Motor neuron (in vitro differentiated cells): ENCODE measurements around the gene MTCL1. TPM values are rescaled to one million over a fixed set of nuclear protein-coding genes. Genes with fewer than 3 reads are reported as not detected.

Experiments
- ATAC-seq, 8 experiments: fragments of 200-7000 bp; cut with Tn5 transposase; replicated peaks in 6 of 8; 2 replicates each; pipeline ENCODE4 v1.8.0; 2021; ENCODE audit warnings: mild to moderate bottlenecking in 8 of 8, moderate library complexity in 8 of 8
- H3K27ac ChIP-seq, 2 donors: fragments of 250-450 bp; sonication (Bioruptor Pico); 2 replicates each; pipeline ENCODE4 v1.9.0; 2021; ENCODE audit warnings: antibody characterized with exemption in 2 of 2, mild to moderate bottlenecking in 2 of 2, moderate library complexity in 1 of 2
- H3K4me1 ChIP-seq, 2 donors: fragments of 250-450 bp; sonication (Bioruptor Pico); replicated peaks in 1 of 2; 2 replicates each; pipeline ENCODE4 v1.6.1; 2021; ENCODE audit warnings: antibody characterized with exemption in 2 of 2, mild to moderate bottlenecking in 2 of 2, moderate library complexity in 1 of 2
- H3K4me3 ChIP-seq, 5 donors: fragments of 250-450 bp; sonication (Bioruptor Pico); 2 replicates each; pipeline ENCODE4 v1.9.0; 2021; ENCODE audit warnings: antibody characterized with exemption in 5 of 5, mild to moderate bottlenecking in 5 of 5, moderate library complexity in 4 of 5
- WGBS, 10 experiments: fragments of 450-650 bp; shearing (Covaris generic); methylation state at CpG; one replicate each; pipeline ENCODE4 v1.0.0; 2022; 5-methylcytosine and 5-hydroxymethylcytosine counted together
- in situ Hi-C, 9 experiments: fragments of 400-800 bp; cut with MboI; loops; one replicate each; pipeline ENCODE4 v1.15.0; 2021; ENCODE audit warnings: low sequenced_read_pairs in 9 of 9, low pct_unique_long_range_greater_than_20kb in 2 of 9; ENCODE audit not compliant: unreplicated experiment in 9 of 9
- total RNA-seq, 8 experiments: library from RNA; unstranded; fragments of 300-600 nt; gene quantifications; 2 replicates each; pipeline versions ENCODE4 v1.2.3 to v1.2.4, GENCODE V29; 2022

MTCL1 gene
- total RNA-seq, 8 experiments from 2014 or later: 10.4 to 35.6 (median 15.6) TPM

GRCh38 chr18:8776013-8776943 lies 70.9 kb downstream of the MTCL1 start:
- H3K4me1 ChIP-seq: peaks cover 8 to 10% of the 10 kb centered on the region in 2 donors
- no peak overlapping the region for H3K27ac ChIP-seq
- H3K4me3 ChIP-seq: no peak overlapping the region
- in situ Hi-C loops: no loop called here
- 82 to 100% (median 92%) methylated on average over 1 to 8 of the region's 10 CpGs for WGBS, 10 experiments
- no peak for ATAC-seq

DNA sequence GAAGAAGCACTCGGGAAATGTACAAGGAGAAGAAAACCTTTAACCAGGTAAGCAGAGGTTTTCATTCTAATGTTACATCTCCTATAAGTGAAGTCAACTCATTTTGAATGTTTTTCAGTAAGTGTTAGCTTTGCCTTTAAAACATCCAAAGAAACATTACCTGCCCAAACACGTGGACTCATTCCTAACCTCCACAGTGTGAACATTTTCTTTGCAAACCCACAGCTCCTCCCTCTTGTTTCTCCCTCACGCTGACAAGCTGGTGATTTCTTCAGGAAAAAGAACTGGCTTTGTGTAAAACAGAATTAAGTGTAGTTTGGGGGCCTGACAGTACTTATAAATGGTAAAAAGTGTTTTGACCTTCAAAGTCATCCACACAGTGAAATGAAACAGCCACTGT lies 72.5 kb downstream of the MTCL1 start:
- Histone ChIP-seq H3K27ac (no peak overlapping the region), H3K4me3 (no peak overlapping the region), H3K4me1 (peaks cover 8 to 10% of the 10 kb centered on the region in 2 donors)
- in situ Hi-C loops: no loop called here
- 32 to 100% (median 59%) methylated on average over 1 to 3 of the region's 3 CpGs; no CpG with 5 or more reads in 1 of the 10 experiments for WGBS, 10 experiments
- no peak for ATAC-seq

GRCh38 chr18:8778386-8778785 lies 73.0 kb downstream of the MTCL1 start:
- in situ Hi-C loops: no loop called here
- H3K4me3 ChIP-seq: no peak overlapping the region
- ATAC-seq: peak in 1 of 8 experiments; percentile 29
- no peak overlapping the region for H3K27ac ChIP-seq
- 0 to 100% (median 42%) methylated on average over 1 to 2 of the region's 3 CpGs; no CpG with 5 or more reads in 2 of the 10 experiments for WGBS, 10 experiments
- H3K4me1 ChIP-seq: peaks cover 8 to 10% of the 10 kb centered on the region in 2 donors

DNA sequence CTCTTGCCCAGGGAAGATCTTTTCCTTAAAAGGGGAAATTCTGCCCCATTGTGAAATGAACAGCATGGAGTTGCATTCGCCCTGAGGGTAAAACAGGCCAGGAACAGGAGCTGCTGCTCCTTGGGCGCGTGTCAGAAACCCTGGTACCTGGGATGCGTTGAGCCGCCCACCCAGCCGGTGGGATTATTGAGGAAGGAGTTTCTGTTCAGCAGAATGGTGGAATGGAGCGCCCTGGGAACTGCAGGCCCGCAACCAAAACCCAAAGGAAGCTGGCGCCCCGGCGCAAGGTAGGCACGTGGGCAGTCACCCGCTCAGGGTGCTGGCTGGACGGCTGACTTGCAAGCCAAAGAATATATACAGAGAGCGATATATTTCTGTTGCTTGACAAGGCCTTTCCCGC lies 73.5 kb downstream of the MTCL1 start:
- 50 to 100% (median 90%) methylated on average over 1 to 7 of the region's 16 CpGs; no CpG with 5 or more reads in 5 of the 10 experiments for WGBS, 10 experiments
- H3K4me1 ChIP-seq: peaks cover 8 to 9% of the 10 kb centered on the region in 2 donors
- no peak for ATAC-seq
- H3K4me3 ChIP-seq: no peak overlapping the region
- in situ Hi-C loops: no loop called here
- H3K27ac ChIP-seq: no peak overlapping the region

DNA sequence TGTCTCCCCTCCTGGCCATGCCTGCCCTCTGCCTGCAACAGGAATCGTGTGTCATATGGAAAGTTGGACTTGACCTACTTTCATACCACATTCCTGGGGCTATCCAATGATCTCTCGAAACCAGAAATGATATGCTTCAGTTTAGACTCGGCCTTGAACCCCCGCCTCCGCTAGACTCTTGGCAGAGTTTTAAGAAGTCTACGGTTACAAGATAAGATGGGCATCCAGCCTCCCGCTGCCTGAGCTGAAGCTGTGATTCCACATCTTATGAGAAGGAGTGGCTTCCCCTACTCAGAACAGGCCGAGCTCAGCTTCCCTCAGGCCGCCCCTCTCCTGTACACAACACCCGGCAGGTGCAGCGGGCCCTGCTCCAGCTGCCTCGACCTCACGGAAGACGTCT lies 73.9 kb downstream of the MTCL1 start:
- peaks cover 7 to 8% of the 10 kb centered on the region in 2 donors for H3K4me1 ChIP-seq
- no peak overlapping the region for H3K27ac ChIP-seq
- in situ Hi-C loops: no loop called here
- no peak for ATAC-seq
- no peak overlapping the region for H3K4me3 ChIP-seq
- 80 to 100% (median 100%) methylated on average over 1 to 9 of the region's 14 CpGs; no CpG with 5 or more reads in 6 of the 10 experiments for WGBS, 10 experiments

GRCh38 chr18:8780227-8780626 lies 74.9 kb downstream of the MTCL1 start:
- ATAC-seq: peak in 2 of 8 experiments; percentile 64 to 91
- in situ Hi-C loops: no loop called here
- Histone ChIP-seq H3K4me3 (no peak overlapping the region), H3K27ac (no peak overlapping the region), H3K4me1 (peaks cover 5 to 7% of the 10 kb centered on the region in 2 donors)
- WGBS, 10 experiments: 62 to 87% (median 69%) methylated on average over 2 to 5 of the region's 6 CpGs; no CpG with 5 or more reads in 7 of the 10 experiments

GRCh38 chr18:8781671-8782070 lies 76.3 kb downstream of the MTCL1 start:
- no peak overlapping the region for H3K27ac ChIP-seq
- in situ Hi-C loops: no loop called here
- peaks cover 5 to 12% of the 10 kb centered on the region in 2 donors for H3K4me1 ChIP-seq
- H3K4me3 ChIP-seq: no peak overlapping the region
- ATAC-seq: no peak
- 36 to 100% (median 78%) methylated on average over 1 to 8 of the region's 12 CpGs; no CpG with 5 or more reads in 4 of the 10 experiments for WGBS, 10 experiments

DNA sequence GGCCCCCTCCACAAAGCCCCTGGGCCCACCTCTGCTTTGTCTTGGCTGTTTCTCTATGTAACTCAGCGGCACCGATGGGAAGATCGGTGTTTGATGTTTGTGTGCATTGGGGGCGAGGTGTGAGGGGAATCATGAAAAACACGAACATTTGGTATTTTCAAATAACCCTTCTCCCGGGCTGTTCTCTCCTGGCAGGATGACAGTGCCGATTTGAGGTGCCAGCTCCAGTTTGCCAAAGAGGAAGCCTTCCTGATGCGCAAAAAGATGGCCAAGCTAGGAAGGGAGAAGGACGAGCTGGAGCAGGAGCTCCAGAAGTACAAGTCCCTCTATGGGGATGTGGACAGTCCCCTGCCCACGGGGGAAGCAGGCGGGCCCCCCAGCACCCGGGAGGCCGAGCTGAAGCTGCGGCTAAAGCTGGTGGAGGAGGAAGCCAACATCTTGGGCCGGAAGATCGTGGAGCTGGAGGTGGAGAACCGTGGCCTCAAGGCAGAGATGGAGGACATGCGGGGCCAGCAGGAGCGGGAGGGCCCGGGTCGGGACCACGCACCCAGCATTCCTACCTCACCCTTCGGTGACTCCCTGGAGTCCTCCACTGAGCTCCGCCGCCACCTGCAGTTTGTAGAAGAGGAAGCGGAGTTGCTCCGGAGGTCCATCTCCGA lies 78.1 kb downstream of the MTCL1 start:
- 68 to 100% (median 92%) methylated on average over 1 to 11 of the region's 28 CpGs for WGBS, 10 experiments
- H3K4me1 ChIP-seq: peaks cover 9 to 25% of the 10 kb centered on the region in 2 donors
- H3K4me3 ChIP-seq: no peak overlapping the region
- in situ Hi-C loops: no loop called here
- no peak overlapping the region for H3K27ac ChIP-seq
- ATAC-seq: no peak

GRCh38 chr18:8783994-8784530 lies 78.7 kb downstream of the MTCL1 start:
- no peak overlapping the region for H3K4me3 ChIP-seq
- no peak for ATAC-seq
- in situ Hi-C loops: no loop called here
- H3K27ac ChIP-seq: no peak overlapping the region
- peaks cover 7 to 23% of the 10 kb centered on the region in 2 donors for H3K4me1 ChIP-seq
- WGBS, 10 experiments: 93% methylated on average over 14 of the region's 35 CpGs; no CpG with 5 or more reads in 9 of the 10 experiments

- H3K27ac ChIP-seq: no peak overlapping the region
- H3K4me1 ChIP-seq: peaks cover 7 to 20% of the 10 kb centered on the region in 2 donors
- in situ Hi-C loops: no loop called here
- 80 to 100% (median 98%) methylated on average over 1 to 12 of the region's 24 CpGs; no CpG with 5 or more reads in 1 of the 10 experiments for WGBS, 10 experiments
- ATAC-seq: no peak
- H3K4me3 ChIP-seq: no peak overlapping the region
Observed at GRCh38 chr18:8785261-8785660, 79.9 kb downstream of the MTCL1 start.

DNA sequence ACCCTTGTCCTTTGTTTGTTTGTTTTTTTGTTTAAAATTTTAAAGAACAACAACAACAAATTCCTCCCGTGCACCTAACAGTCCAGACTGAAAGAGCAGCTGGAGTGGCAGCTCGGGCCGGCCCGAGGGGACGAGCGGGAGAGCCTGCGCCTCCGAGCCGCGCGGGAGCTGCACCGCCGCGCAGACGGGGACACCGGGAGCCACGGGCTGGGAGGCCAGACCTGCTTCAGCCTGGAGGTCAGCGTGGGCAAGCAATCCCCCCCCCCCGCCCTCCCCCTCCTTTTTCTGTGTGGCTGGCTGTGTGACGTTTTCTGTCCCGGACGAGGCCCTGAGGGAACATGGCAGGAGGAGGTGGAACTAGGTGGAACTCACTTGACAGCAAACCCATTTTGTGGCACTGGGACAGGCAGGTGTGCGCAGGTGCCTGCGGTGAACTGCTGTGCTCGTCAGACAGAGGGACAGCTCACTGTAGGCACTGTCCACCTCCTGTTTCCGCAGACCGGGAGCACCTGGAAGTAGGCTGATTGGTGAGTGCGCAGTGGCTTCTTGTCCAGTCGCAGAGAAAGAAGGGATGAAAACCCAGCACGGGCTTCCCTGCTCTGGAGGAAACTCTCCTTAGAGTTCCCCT lies 80.6 kb downstream of the MTCL1 start:
- in situ Hi-C loops: no loop called here
- ATAC-seq: no peak
- Histone ChIP-seq H3K4me3 (no peak overlapping the region), H3K27ac (no peak overlapping the region), H3K4me1 (peaks cover 9 to 22% of the 10 kb centered on the region in 2 donors)
- 91 to 100% (median 94%) methylated on average over 1 to 11 of the region's 30 CpGs; no CpG with 5 or more reads in 1 of the 10 experiments for WGBS, 10 experiments

DNA sequence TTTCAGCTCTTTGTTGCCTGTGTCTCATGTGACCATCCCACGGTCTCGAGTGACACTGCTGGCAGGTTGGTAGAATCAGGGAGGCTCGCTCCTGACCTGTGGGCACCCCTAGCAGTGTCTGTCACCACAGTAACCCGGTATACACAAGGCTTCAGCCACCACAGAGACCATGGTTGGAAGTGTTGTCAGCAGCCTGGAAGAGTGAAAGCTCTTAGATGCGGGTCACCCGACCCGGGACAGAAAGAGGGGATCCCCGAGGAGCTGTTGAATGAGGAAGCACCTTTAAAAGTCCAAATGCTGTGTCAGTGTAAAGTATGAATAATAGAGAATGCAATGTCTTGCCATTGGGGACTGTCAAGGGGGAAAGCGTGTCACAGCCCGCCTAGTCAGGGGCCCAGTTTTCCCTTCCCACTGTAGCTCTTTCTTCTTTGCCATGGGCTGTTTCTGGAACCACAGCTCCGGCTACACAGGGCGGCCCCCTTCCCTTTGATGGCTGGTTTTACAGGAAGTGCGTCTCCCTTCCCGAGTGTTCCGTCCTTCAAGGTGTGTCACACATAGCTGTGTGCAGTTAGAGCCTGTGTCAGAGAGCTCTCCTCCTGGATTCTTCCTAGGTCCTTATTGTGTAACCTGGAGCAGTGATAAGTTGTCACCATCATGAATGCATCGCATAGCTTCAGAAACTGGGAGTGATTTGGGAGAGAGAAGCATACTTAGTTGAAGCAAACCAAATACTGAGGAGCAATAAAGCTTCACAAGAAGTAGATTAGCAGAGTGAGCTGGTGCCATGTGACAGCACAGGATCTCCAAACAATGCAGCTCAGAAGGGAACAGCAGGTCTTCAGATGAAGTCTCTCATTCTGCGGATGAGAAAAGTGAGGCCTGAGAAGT lies 81.4 kb downstream of the MTCL1 start:
- no peak overlapping the region for H3K4me3 ChIP-seq
- ATAC-seq: peak in 2 of 8 experiments; percentile 8 to 15
- in situ Hi-C loops: no loop called here
- H3K4me1 ChIP-seq: peaks cover 11 to 25% of the 10 kb centered on the region in 2 donors
- WGBS, 10 experiments: 89 to 100% (median 93%) methylated on average over 1 to 12 of the region's 17 CpGs; no CpG with 5 or more reads in 3 of the 10 experiments
- H3K27ac ChIP-seq: no peak overlapping the region
